GM10266 (cell line): ENCODE data around the gene CELSR1.

ENCODE experiments used
- DNase-seq: peaks from one replicate; pipeline ENCODE4 v3.0.0; 2012; ENCODE audit errors: extremely low spot score
- TF ChIP-seq, protein P1 (sequence below): IDR thresholded peaks from 2 replicates; pipeline ENCODE4 v1.5.1; 2012; ENCODE audit warnings: mild to moderate bottlenecking, low read depth; ENCODE audit not compliant: control insufficient read depth, insufficient read depth; ENCODE audit errors: missing control alignments

Gene CELSR1

DNA sequence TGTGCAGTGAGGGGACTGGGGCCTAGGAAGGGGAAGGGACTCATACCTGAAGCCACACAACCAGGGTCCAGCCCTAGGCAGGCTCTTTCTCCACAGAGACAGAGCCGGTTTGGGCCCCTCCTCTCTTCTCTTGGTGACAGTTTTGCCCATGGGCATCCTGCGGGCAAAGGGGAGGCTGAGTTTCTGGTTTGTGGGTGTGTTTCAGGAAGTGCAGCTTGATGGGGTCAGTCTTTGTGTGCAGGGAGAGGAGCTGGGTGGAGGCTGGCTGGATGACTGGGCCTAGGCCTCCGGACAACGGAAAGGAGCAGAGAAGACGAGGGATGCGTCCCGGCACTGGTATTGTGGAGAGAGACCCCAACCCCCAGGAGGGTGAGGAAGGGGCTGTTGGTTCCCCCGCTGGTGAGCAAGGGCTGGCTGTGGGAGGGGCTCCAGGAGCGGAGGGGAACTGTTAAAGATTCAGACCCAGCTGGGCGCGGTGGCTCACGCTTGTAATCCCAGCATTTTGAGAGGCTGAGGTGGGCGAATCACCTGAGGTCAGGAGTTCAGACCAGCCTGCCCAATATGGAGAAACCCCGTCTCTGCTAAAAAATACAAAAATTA lies 23.4 kb upstream of the CELSR1 start:
- no peak for DNase-seq
- TF ChIP-seq, protein P1, sequence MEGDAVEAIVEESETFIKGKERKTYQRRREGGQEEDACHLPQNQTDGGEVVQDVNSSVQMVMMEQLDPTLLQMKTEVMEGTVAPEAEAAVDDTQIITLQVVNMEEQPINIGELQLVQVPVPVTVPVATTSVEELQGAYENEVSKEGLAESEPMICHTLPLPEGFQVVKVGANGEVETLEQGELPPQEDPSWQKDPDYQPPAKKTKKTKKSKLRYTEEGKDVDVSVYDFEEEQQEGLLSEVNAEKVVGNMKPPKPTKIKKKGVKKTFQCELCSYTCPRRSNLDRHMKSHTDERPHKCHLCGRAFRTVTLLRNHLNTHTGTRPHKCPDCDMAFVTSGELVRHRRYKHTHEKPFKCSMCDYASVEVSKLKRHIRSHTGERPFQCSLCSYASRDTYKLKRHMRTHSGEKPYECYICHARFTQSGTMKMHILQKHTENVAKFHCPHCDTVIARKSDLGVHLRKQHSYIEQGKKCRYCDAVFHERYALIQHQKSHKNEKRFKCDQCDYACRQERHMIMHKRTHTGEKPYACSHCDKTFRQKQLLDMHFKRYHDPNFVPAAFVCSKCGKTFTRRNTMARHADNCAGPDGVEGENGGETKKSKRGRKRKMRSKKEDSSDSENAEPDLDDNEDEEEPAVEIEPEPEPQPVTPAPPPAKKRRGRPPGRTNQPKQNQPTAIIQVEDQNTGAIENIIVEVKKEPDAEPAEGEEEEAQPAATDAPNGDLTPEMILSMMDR: no peak

DNA sequence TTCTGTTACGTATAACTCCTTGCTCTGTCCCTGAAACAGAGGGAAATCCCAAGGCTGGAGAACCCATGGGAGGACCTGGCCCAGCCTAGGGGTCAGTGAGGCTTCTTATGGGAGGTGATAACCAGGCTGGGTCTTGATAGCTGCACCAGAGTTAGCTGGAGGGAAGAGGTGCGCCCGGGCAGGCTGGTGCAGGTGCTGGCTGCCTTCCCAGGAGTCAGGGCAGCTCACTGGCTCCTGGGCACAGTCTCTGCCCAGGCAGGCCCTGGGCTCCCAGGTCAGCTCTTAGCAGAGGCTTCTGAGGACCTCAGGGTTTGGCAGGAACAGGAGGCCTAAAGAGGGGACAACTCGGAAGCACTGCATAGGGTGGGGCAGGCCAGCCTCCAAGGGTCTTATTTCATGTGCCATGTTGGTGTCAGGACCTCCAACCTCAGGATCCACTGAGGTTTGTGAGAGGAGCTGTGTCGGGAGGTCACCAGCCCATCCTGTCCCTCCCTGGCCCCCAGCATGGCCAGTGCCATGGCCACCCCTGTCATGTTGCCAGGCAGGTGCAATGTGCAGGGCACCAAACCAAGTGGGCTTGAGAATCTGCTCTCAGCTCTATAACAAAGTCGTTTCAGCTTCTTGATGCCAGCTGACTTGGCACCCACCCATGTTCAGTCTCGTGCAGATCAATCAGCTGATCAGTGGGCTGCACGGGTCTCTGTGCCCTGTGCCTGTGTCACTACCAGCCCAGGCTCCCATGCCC lies 20.5 kb upstream of the CELSR1 start:
- no peak for DNase-seq
- TF ChIP-seq, protein P1: no peak

DNA sequence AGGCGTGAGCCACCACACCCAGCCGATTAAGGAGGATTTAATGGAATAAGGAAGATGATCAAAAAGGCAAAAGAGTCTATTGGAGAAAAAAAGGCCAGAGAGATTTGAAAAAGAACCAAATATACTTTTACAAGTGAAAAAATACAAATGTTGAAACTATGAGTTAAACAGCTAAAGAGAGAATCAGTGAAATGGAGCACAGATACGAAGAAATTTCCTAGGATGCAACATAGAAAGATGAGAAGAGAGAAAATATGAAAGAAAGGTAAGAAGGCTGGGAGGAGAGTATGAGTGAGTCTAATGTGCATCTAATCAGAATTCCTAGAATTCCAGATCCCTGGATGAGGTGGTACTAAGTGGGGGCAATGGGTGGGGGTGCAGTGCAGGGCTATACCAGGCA lies 19.4 kb upstream of the CELSR1 start:
- TF ChIP-seq, protein P1: no peak
- no peak for DNase-seq

DNA sequence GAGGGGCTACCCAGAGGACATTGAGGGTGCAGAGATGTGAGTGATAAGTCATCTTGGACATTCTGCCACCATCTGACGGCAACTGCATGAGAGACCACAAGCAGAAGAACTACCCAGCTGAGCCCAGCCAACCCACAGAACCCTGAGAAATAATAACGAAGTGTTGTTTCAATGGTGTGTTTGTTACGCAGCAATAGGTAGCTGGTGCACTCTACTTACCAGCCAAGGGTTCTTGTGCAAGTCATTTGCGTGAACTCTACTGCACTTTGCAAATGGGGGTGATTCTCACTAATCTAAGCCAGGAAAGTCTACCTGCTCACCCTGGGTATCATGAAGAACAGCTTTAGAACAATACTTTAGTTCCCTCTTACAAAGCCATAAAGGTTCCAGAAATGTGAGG lies 15.8 kb upstream of the CELSR1 start:
- TF ChIP-seq, protein P1: no peak
- DNase-seq: no peak

DNA sequence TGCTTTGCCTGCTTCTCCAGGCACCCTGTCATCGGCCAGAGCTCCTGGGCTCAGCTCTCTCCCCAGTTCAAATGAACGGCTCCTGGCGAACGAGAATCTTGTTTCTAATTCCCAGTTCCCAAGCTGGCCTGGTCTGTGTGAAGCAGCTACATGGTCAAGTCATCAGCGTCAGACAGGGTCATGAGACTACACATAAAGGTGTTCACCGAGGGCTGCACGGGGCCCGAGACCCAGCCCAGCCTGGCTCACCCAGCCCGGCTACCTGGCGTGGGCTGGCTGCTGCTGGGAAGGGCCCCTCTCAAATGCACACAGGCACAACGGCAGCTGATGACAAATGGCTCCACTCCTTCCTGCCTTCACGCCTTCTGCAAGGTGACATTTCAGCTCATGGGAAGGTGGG lies 14.6 kb upstream of the CELSR1 start:
- no peak for DNase-seq
- TF ChIP-seq, protein P1: no peak

DNA sequence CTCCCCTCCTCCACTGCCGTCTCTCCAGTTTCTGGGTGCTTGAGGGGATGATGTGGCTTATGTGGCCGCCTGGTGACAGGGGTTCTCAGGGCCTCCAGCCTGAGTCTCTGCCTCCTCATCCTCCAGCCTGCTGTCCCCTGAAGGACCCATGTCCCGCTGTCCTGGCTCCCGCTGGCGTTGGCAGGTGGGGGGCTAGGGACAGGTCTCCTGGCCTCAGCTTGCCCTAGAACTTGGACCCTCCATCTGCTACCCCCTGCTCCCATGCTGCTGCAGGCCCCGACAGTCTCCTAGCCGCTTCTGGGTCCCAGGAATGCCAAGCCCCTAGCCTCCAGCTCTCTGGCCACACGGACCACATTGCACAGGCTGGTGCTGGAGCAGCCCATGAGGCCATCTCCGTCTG lies 13.9 kb upstream of the CELSR1 start:
- TF ChIP-seq, protein P1: no peak
- no peak for DNase-seq

DNA sequence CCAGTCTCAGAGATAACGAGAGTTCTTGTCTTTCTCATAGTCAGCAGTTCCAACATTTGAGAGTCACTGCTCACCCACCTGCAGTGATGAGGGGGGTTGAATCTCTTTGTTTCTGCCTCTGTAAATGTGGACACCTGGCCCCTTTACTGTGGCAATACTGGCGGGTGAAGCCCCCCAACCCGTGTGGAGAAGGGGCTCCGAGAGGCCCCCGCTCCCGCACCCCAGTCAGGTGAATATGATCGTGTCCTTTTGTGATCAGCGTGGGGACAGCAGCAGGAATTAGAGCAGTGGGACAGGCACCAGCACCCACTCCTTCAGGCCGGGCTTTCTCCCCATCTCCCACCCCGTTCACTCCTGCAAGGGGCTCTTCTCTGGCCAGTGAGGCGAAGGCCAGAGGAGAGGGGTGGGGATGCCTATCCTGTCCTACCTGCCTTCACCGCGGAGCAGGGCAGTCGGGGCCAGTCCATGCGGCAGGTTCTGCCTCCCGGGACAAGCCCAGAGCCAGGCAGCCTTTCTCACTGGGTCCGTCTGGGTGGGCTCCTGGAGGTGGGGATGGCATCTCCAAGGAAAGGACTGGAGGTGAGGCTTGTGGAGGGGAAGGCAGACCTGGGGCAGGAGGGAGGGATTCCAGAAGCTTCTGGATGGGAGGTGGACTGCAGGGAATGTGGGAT lies 12.7 kb upstream of the CELSR1 start:
- DNase-seq: no peak
- TF ChIP-seq, protein P1: no peak
